ENCODE results near the gene TBC1D22A.

GRCh38 chr22:47042116-47042825 is 279.8 kb downstream of the TBC1D22A start:
- no peak for TF ChIP-seq POLR2A (IDR thresholded peaks at IDR 0.05)
- no peak for TF ChIP-seq CTCF (IDR thresholded peaks at IDR 0.05)
